Limb (tissue), 2 donors: ENCODE data around the gene YIF1B.
"Not testable (repeated sequence)": the region's sequence is repeated elsewhere in the genome, so short reads cannot be mapped to it uniquely, and the experiment has no call there.

Experiments used
- DNase-seq, 2 donors: peaks; one replicate each; pipeline ENCODE4 v3.0.0-alpha.2; 2016; ENCODE audit errors: extremely low spot score in 2 of 2

YIF1B gene

DNA sequence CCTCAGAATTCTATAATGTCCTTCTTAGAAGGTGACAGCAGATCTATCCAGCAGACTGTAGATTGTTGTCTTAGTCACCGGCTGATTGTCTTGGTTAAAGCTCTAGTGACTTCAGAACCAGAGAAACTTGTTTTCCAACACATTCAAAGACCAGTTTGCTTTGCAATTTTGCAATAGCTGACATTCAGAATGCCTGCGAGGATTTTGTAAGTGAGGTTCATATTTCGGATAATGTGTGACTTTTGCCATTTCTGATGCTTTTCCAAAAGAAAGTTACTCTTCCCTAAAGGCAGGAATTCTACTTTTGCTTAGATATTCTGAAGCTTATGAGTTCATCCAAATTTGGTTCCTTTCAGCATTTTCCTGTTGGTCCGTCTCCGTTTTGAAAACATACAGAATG lies 38.2 kb downstream of the YIF1B start:
- no peak for DNase-seq

GRCh38 chr19:38276942-38277517 lies 38.7 kb downstream of the YIF1B start:
- no peak for DNase-seq

- no peak for DNase-seq
These were observed 41.0 kb downstream of the YIF1B start for GRCh38 chr19:38274739-38275138.

- no peak for DNase-seq
These were observed 42.2 kb downstream of the YIF1B start for GRCh38 chr19:38273499-38273898.

GRCh38 chr19:38270587-38271167 lies 45.1 kb downstream of the YIF1B start:
- DNase-seq = no peak

- no peak for DNase-seq
These were observed 47.2 kb downstream of the YIF1B start for GRCh38 chr19:38268539-38268938.

GRCh38 chr19:38267761-38268483 lies 47.8 kb downstream of the YIF1B start:
- DNase-seq = no peak

- DNase-seq = no peak
These were observed 48.7 kb downstream of the YIF1B start for GRCh38 chr19:38266981-38267597.

- DNase-seq = no peak
These were observed 49.8 kb downstream of the YIF1B start for GRCh38 chr19:38265921-38266429.

GRCh38 chr19:38265213-38265861 lies 50.4 kb downstream of the YIF1B start:
- no peak for DNase-seq

DNA sequence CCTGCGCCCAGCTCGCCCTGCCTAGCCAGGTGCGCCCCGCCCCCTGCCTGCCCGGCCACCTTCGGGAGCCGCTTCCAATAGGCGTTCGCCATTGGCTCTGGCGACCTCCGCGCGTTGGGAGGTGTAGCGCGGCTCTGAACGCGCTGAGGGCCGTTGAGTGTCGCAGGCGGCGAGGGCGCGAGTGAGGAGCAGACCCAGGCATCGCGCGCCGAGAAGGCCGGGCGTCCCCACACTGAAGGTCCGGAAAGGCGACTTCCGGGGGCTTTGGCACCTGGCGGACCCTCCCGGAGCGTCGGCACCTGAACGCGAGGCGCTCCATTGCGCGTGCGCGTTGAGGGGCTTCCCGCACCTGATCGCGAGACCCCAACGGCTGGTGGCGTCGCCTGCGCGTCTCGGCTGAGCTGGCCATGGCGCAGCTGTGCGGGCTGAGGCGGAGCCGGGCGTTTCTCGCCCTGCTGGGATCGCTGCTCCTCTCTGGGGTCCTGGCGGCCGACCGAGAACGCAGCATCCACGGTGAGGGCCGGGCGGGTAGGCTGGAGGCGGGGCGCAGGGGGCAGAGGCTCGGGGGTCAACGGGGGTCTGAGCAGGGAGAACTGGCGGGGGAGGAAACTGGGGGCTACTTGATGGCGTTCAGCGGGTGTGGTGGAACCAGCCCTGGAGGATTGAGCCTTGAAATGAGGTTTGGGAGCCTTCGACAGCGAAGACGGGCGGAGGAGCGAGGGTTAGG lies 51.1 kb downstream of the YIF1B start, which contains the start of gene SPINT2:
Gene SPINT2, plus strand, starts transcription at position 88 of the 727 bp plus-strand sequence. Its CDS starts 320 bp downstream, at position 408.
- DNase-seq = peak in 1 of 2 donors; percentile 77

DNA sequence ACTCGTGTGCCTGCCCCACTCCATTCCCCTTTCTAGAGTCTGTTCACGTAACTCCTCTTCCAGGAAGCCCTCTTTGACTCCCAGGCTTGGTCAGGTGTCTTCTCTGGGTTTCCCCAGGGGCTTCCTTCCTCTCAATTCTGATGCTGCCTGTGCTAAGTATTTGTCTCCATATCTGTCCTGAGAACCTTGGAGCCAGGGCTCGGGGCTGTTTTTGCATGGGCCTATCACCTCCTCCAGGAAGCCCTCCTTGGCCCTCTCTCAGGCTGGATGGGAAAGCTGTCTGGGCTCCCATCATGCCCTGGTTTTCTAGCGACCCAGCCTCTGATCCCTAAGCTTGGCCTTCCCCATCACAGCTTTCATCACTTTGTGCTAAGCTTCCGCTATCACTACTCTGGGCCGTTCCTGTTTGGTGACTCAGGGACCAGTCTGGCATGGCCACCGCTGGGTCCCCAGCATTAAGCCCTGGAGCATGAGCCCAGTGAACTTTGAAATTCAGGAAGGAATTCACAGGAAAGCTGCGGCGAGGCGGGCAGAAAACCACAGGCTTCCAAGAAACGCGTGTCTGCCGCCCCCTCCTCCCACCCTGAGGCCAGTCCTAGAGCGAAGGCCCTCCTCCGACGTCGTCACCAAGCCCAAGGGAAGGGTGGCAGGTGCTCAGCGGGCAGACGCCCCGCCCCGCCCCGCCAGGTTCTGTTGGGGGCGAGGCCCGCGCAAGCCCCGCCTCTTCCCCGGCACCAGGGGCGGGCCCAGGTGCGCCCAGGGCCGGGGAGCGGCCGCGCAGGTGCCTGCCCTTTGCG lies 51.9 kb downstream of the YIF1B start:
- peak in 1 of 2 donors; percentile 77 for DNase-seq

DNA sequence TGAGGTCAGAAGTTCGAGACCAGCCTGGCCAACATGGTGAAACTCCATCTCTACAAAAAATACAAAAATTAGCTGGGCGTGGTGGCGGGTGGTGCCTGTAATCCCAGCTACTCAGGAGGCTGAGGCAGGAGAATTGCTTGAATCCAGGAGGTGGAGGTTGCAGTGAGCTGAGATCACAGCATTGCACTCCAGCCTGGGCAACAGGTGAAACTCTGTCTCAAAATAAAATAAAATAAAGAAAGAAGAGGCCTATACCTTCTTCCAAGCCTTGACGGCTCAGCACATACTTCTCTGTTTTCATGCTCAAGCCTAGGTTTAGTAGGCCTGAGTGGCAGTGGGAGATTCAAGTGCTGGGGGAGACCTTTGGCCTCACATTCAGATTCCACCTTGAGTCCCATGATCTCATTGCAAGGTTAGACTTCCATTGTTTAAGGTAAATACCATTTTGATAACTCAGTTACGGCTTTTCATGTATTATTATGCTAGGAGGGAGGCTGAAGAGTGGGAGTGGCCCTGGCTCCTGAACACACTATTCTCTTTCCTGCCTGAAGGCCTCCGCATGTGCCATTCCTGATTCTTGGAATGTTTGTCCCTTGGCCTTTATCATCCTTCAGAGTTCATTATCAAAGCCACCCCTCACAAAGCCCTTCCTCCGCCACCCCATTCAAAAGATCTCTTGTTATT lies 53.0 kb downstream of the YIF1B start:
- no peak for DNase-seq

GRCh38 chr19:38261942-38262341 lies 53.8 kb downstream of the YIF1B start:
- DNase-seq = not testable (repeated sequence)

DNA sequence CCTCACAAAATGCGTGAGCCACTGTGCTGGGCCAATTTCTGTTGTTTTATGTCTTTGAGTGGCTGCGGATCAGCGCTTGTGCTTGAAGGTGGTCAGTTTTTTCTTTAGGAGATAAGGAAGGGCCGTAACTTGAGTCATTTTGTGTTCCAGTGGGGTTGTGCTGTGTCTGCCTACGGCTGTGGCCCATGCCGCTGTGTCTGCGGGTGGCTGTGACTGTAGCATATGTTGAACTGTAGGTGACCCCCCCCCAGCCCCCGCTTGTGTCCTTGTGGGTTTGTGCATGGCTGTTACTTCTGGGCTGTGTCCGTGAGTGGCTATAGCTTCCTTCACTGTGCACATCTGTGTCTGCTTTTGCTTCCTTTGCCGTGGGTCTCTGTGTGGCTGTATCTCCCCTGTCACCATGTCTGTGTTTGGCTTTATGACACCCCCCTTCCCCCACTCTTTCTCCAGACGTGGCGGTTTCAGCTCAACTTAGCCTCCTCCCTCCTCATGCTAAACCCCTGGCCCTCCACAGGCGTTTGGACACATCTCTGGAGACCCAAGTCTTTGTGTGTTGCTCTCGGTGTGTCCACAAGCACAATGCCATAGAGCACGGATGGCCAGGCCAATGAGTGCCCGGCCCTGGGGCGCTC lies 60.2 kb downstream of the YIF1B start:
- peak in 1 of 2 donors; percentile 55 for DNase-seq

DNA sequence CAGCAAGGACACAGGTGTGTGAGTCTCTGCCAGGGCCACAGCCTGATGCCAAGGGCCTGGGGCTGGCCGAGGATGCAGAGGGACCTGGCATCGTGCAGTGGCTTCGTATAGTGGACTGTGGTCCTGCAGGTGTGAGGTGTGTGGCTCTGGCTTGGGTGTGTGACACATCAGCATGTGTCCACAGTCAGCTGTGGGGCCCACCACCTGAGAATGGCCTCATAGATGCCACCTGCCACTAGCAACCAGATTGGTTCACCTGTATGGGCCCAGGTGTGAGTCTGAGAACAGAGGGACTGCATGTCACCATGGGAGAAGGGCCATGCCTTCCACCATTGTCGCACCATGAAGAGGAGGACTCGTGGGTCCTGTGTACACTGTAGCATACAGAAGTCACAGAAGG lies 62.0 kb downstream of the YIF1B start:
- no peak for DNase-seq
